HepG2 (cell line): ENCODE data around the gene PROSER1. TPM values are rescaled to one million over a fixed set of nuclear protein-coding genes. Genes with fewer than 3 reads are reported as not detected.

Experiments used
- CHD2 ChIP-seq: IDR thresholded peaks from 2 replicates; pipeline ENCODE4 v1.6.1; 2011; ENCODE audit warnings: low read depth, low read length, improper control_type of control experiment
- CTCF ChIP-seq: sonication (generic); formaldehyde crosslinking; IDR thresholded peaks from 2 replicates; pipeline ENCODE4 v1.5.0; 2020; ENCODE audit warnings: mild to moderate bottlenecking, missing genetic modification reagents, moderate library complexity
- ETS1 ChIP-seq: sonication (generic); formaldehyde crosslinking; IDR thresholded peaks from 2 replicates; pipeline ENCODE4 v1.4.0; 2020; ENCODE audit warnings: missing genetic modification reagents
- ETV6 ChIP-seq: sonication (generic); formaldehyde crosslinking; conservative IDR thresholded peaks from 2 replicates; pipeline ENCODE4 v1.4.0; 2020; ENCODE audit warnings: missing genetic modification reagents
- GTF3A ChIP-seq: sonication (generic); formaldehyde crosslinking; conservative IDR thresholded peaks from 2 replicates; pipeline ENCODE4 v1.4.0; 2020; ENCODE audit warnings: mild to moderate bottlenecking, missing genetic modification reagents
- HMGA1 ChIP-seq: sonication (generic); formaldehyde crosslinking; conservative IDR thresholded peaks from 2 replicates; pipeline ENCODE4 v1.4.0; 2020; ENCODE audit warnings: missing genetic modification reagents
- HNF4G ChIP-seq, 2 experiments: sonication (generic) in 1 of 2; formaldehyde crosslinking in 1 of 2; IDR thresholded peaks; 2 replicates each; pipeline versions ENCODE4 v1.4.0 to v1.6.1; 2011 to 2020; ENCODE audit warnings: borderline replicate concordance in 2 of 2, low read depth in 2 of 2, mild to moderate bottlenecking in 2 of 2, low read length in 1 of 2, missing genetic modification reagents in 1 of 2, moderate library complexity in 1 of 2
- HOXA3 ChIP-seq: sonication (generic); formaldehyde crosslinking; IDR thresholded peaks from 2 replicates; pipeline ENCODE4 v1.5.0; 2020; ENCODE audit warnings: missing genetic modification reagents
- RBM22 ChIP-seq: fragments of 200-400 bp; formaldehyde crosslinking; optimal IDR thresholded peaks from 2 replicates; pipeline ENCODE3; 2017; ENCODE audit warnings: mild to moderate bottlenecking, low read length, moderate library complexity
- SP5 ChIP-seq: IDR thresholded peaks from 2 replicates; pipeline ENCODE4 v1.6.1; 2016; ENCODE audit warnings: low read depth, borderline replicate concordance
- USF2 ChIP-seq, 2 experiments: sonication (generic) in 1 of 2; formaldehyde crosslinking in 1 of 2; IDR thresholded peaks; 2 replicates each; pipeline versions ENCODE4 v1.5.1 to v1.6.1; 2011 to 2020; ENCODE audit warnings: borderline replicate concordance in 1 of 2, low read depth in 1 of 2, low read length in 1 of 2, mild to moderate bottlenecking in 1 of 2, missing genetic modification reagents in 1 of 2, moderate library complexity in 1 of 2
- XRCC5 ChIP-seq: fragments of 200-400 bp; formaldehyde crosslinking; optimal IDR thresholded peaks from 2 replicates; pipeline ENCODE3; 2017; ENCODE audit warnings: mild to moderate bottlenecking, low read length
- ZFX ChIP-seq: sonication (generic); formaldehyde crosslinking; IDR thresholded peaks from 2 replicates; pipeline ENCODE4 v1.4.0; 2020; ENCODE audit warnings: mild to moderate bottlenecking, low read depth, missing genetic modification reagents, moderate library complexity
- ZNF143 ChIP-seq: sonication (generic); formaldehyde crosslinking; IDR thresholded peaks from 2 replicates; pipeline ENCODE4 v1.4.0; 2020; ENCODE audit warnings: missing genetic modification reagents
- ZNF567 ChIP-seq: sonication (generic); formaldehyde crosslinking; IDR thresholded peaks from 2 replicates; pipeline ENCODE4 v1.8.1; 2023; ENCODE audit warnings: mild to moderate bottlenecking, missing genetic modification reagents, borderline replicate concordance
- ZNF570 ChIP-seq: sonication (generic); formaldehyde crosslinking; IDR thresholded peaks from 2 replicates; pipeline ENCODE4 v1.4.0; 2020; ENCODE audit warnings: mild to moderate bottlenecking, missing genetic modification reagents, borderline replicate concordance
- polyA plus RNA-seq, 8 experiments: library from polyadenylated mRNA; depleted of rRNA in 3 of 8; stranded (reverse) in 7 of 8; unstranded in 1 of 8; fragments of >200 nt; fragmentation: Illumina TruSeq in 4 of 8; extraction: Trizol in 4 of 8; gene quantifications; 2 replicates each; pipeline versions ENCODE4 v1.2.1 to v1.2.3, GENCODE V29; 2011 to 2016; ENCODE audit warnings: low read depth in 4 of 8, missing spikeins in 1 of 8, mixed read lengths in 1 of 8; ENCODE audit not compliant: insufficient read depth in 1 of 8
- total RNA-seq, 5 experiments: library from RNA; depleted of rRNA; stranded (reverse); fragments of >200 nt; fragmentation: Illumina TruSeq; extraction: Trizol; gene quantifications; 2 replicates each; pipeline ENCODE4 v1.2.3, GENCODE V29; 2016; ENCODE audit warnings: low read depth in 1 of 5
- TF ChIP-seq, protein P1 (sequence below), 2 experiments: sonication (generic) in 1 of 2; formaldehyde crosslinking in 1 of 2; IDR thresholded peaks; 2 replicates each; pipeline versions ENCODE4 v1.4.0 to v1.6.1; 2016 to 2020; ENCODE audit warnings: borderline replicate concordance in 1 of 2, low read depth in 1 of 2, mild to moderate bottlenecking in 1 of 2, missing genetic modification reagents in 1 of 2

Gene PROSER1
- total and polyA plus RNA-seq, 2 of the 13 experiments (the other 11 are each of a cell fraction or from before 2014, with no cell fraction given) = 11.4 to 17.2 TPM

- TF ChIP-seq RBM22 (peak; percentile 63), GTF3A (CRISPR knock-in tag) (no peak), ETV6 (no peak), SP5 (peak; percentile 71), ZFX (peak; percentile 81), CTCF (CRISPR knock-in tag) (no peak), HNF4G (IDR thresholded peaks at IDR 0.05; ENCODE audit: borderline replicate concordance, low read depth, low read length) (no peak), HNF4G (CRISPR knock-in tag; IDR thresholded peaks at IDR 0.05; ENCODE audit: borderline replicate concordance, low read depth) (peak; percentile 46; the same call in 1 of the 2 replicates), HOXA3 (CRISPR knock-in tag) (peak; percentile 62), ETS1 (CRISPR knock-in tag) (0 out of 2 replicates have a peak, but pooled peaks have one; percentile 36), HMGA1 (CRISPR knock-in tag) (no peak), ZNF567 (CRISPR knock-in tag) (peak; percentile 44; the same call in 1 of the 2 replicates), CHD2 (no peak), ZNF143 (peak; percentile 22; the same call in 1 of the 2 replicates), ZNF570 (CRISPR knock-in tag) (peak; percentile 53; the same call in 1 of the 2 replicates), XRCC5 (peak; percentile 72), USF2 (IDR thresholded peaks at IDR 0.05; ENCODE audit: low read depth, low read length) (no peak), USF2 (CRISPR knock-in tag; IDR thresholded peaks at IDR 0.05; ENCODE audit: borderline replicate concordance) (peak; percentile 58; the same call in 1 of the 2 replicates)
- TF ChIP-seq, protein P1, sequence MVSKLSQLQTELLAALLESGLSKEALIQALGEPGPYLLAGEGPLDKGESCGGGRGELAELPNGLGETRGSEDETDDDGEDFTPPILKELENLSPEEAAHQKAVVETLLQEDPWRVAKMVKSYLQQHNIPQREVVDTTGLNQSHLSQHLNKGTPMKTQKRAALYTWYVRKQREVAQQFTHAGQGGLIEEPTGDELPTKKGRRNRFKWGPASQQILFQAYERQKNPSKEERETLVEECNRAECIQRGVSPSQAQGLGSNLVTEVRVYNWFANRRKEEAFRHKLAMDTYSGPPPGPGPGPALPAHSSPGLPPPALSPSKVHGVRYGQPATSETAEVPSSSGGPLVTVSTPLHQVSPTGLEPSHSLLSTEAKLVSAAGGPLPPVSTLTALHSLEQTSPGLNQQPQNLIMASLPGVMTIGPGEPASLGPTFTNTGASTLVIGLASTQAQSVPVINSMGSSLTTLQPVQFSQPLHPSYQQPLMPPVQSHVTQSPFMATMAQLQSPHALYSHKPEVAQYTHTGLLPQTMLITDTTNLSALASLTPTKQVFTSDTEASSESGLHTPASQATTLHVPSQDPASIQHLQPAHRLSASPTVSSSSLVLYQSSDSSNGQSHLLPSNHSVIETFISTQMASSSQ (IDR thresholded peaks at IDR 0.05; ENCODE audit: low read depth) = no peak
- TF ChIP-seq, protein P1 (CRISPR knock-in tag; IDR thresholded peaks at IDR 0.05; ENCODE audit: borderline replicate concordance) = peak; percentile 26; the same call in 1 of the 2 replicates
Measured at GRCh38 chr13:39037880-39038568, at the start of gene PROSER1, which contains the start of gene NHLRC3 (continued).
